Heart left ventricle (tissue), 13 donors: ENCODE data around the gene KRTAP16-1.

Source experiments
- POLR2A ChIP-seq, 2 donors: fragments of 450-650 bp; IDR thresholded peaks; one replicate each; pipeline ENCODE4 v1.6.1; 2017; ENCODE audit warnings: antibody characterized with exemption in 2 of 2, mild to moderate bottlenecking in 2 of 2, moderate library complexity in 2 of 2
- TF ChIP-seq, protein P1 (sequence below), 12 donors: fragments of 200-600 bp; sonication (generic) in 4 of 12; IDR thresholded peaks; one replicate each; pipeline versions ENCODE4 v1.5.0 to v1.8.0; 2018 to 2022; ENCODE audit warnings: antibody characterized with exemption in 12 of 12, mild to moderate bottlenecking in 5 of 12
- donor health status: ischemic (EF 13 %, LVEDD 7.1; RV severe dilation, severe dysfunction).
- donor health status: DM: no; HTN: yes; CAD: no.
- donor health status: DM: no; HTN: no; CAD: no.
- donor health status: ischemic (EF 25% LVEDD 6.9; RV normal size, moderate dysfunction).
- donor health status: ischemic (EF 25% LVEDD 5.7; RV mildly dilated, moderate dysfunction).
- donor health status: ischemic (EF 35%, LVEDD 5.7; RV mildly dilated, moderate dysfunction).
- donor health status: nonischemic (EF 11% LVEDD 7.7; RV severe dilation, severe dysfunction).
- donor health status: DM: yes; HTN: yes; CAD: no.
- donor health status: PGD.
- donor health status: ischemic (EF 29% LVEDD 5.4; RV normal size, mild dysfunction).
- donor health status: nonischemic (EF 23%, LVEDD 6.1; RV moderate dilation, normal function).

DNA sequence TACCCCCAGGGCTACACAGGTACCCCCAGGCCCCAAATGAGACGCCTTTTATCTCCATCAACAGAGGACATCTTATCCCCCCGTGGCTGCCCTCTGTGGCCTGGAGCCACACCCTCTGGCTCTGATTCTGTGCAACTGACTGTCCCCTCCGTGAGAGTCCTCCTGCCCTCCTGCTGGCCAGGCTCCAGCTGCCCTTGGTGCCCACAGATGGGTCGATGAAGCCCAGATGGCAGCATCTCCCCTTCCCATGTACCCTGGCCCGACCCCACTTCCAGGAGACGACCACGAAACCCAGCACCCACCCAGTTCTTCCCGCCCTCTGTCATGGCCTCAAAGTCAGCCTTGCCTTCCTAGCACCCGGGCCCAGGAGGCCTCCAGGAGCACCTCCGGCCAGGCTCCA lies 16.0 kb upstream of the KRTAP16-1 start:
- TF ChIP-seq, protein P1, sequence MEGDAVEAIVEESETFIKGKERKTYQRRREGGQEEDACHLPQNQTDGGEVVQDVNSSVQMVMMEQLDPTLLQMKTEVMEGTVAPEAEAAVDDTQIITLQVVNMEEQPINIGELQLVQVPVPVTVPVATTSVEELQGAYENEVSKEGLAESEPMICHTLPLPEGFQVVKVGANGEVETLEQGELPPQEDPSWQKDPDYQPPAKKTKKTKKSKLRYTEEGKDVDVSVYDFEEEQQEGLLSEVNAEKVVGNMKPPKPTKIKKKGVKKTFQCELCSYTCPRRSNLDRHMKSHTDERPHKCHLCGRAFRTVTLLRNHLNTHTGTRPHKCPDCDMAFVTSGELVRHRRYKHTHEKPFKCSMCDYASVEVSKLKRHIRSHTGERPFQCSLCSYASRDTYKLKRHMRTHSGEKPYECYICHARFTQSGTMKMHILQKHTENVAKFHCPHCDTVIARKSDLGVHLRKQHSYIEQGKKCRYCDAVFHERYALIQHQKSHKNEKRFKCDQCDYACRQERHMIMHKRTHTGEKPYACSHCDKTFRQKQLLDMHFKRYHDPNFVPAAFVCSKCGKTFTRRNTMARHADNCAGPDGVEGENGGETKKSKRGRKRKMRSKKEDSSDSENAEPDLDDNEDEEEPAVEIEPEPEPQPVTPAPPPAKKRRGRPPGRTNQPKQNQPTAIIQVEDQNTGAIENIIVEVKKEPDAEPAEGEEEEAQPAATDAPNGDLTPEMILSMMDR (IDR thresholded peaks at IDR 0.05) = no peak
- TF ChIP-seq POLR2A (IDR thresholded peaks at IDR 0.05) = no peak
